ENCODE measurements around the gene TAGLN. TPM values are rescaled to one million over a fixed set of nuclear protein-coding genes. Genes with fewer than 3 reads are reported as not detected.
"Not testable (repeated sequence)": the region's sequence is repeated elsewhere in the genome, so short reads cannot be mapped to it uniquely, and the experiment has no call there.

The TAGLN gene
- total RNA-seq, 1 donor from 2014 or later = 7.3 TPM

DNA sequence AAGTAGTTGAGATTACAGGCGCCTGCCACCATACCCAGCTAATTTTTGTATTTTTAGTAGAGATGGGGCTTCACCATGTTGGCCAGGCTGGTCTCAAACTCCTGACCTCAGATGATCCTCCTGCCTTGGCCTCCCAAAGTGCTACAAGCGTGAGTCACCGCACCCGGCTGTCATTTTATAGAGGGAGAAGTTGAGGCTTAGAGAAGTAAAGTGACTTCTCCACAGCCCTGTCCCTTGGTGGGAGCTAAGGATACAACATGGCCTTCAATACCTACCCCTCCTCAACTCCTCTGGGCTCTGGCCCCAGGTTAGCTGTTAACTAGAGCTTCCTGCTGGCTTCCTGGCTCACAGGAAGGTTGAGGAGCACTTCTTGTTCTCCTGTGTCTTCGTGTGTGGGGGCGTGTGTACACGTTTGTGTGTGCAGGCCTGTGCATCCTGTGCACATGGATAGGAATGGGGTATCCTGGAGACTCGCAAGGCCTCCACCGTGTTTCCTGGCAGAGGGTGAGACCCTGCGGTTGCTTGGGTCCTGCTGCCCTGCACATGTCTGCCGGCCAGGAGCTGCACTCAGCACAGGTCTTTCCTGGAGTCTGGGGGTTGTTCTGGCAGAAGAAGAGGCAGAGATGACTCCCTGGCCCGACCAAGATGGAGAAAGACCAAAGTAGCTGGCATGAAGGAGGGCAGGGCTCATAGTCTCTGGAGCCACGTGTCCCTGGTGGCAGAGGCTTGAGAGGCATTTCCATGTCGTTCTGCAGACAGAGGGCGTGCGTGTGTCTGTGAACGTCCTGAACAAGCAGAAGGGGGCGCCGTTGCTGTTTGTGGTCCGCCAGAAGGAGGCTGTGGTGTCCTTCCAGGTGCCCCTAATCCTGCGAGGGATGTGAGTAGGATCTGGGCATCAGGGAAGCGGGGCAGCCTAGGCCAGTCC, 18.2 kb upstream of the TAGLN start:
- peak; percentile 92 for DNase-seq (ENCODE audit: low read depth in 2 of 2)

GRCh38 chr11:117181586-117182550, 17.3 kb upstream of the TAGLN start:
- DNase-seq (ENCODE audit: low read depth in 2 of 2) = no peak

DNA sequence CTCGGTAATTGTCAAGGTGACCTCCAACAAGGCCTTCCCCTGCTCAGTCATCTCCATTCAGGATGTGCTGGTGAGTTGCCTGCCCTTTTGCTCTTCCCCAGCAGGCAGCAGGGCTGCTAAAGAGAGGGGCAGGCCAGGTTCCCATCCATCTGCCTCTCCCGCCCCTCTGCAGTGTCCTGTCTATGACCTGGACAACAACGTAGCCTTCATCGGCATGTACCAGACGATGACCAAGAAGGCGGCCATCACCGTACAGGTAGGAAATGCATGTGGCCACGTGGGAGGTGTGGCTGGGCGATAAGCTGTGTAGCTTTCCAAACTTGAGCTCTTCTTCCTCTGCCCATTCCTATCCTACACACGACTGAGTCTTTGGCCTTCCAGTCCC, 16.6 kb upstream of the TAGLN start:
- DNase-seq (ENCODE audit: low read depth in 2 of 2) = no peak

GRCh38 chr11:117183178-117183577, 16.0 kb upstream of the TAGLN start:
- not testable (repeated sequence) for DNase-seq (ENCODE audit: low read depth in 2 of 2)

DNA sequence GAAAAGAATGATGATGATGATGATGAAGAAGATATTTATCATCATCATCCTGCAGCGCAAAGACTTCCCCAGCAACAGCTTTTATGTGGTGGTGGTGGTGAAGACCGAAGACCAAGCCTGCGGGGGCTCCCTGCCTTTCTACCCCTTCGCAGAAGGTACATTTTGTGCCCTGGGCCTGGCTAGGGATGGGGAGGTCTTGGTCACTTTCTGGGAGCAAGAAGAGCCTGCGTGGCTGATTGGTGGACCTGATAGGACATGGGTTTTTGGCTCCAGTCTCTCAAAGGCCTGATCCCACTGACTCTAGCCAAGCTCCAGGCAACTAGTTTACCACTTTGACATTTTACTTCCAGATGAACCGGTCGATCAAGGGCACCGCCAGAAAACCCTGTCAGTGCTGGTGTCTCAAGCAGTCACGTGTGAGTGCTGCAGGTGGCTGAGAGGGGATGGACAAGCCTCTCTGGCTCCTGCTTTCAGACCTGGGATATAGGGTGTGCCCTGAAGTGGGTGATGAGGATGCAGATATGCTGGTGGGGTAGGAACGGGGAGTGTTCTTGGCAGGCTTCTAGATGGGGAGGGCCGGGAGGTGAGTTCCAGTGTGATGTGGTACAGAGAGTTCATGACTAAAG, 15.3 kb upstream of the TAGLN start:
- DNase-seq (ENCODE audit: low read depth in 2 of 2) = no peak

GRCh38 chr11:117185736-117186430, 13.3 kb upstream of the TAGLN start:
- no peak for DNase-seq (ENCODE audit: low read depth in 2 of 2)

- DNase-seq (ENCODE audit: low read depth in 2 of 2) = no peak
Measured at GRCh38 chr11:117186431-117186761, 12.8 kb upstream of the TAGLN start.

DNA sequence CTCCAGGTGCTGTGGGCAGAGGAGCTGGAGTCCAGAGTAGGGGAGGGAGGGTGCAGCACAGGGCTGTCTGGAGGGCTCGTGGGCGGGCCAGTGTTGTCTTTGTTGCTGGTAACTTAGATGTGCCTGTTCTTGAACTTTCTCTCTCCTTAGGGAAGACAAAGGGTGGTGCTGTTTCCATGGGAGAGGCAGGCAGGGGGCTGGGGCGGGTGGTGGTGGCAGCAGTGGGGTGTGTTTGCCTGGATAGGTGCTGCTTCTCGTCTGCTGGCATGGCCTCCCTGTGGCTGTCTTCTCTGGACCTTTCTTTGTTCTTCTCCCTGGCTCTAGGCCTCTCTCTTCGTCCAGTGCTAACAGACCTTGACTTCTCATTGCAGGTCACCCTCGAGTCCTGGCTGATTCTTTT, 12.2 kb upstream of the TAGLN start:
- DNase-seq (ENCODE audit: low read depth in 2 of 2) = no peak

- DNase-seq (ENCODE audit: low read depth in 2 of 2) = no peak
Measured at GRCh38 chr11:117187428-117187798, 11.8 kb upstream of the TAGLN start.

- DNase-seq (ENCODE audit: low read depth in 2 of 2) = no peak
Measured at GRCh38 chr11:117187799-117188481, 11.2 kb upstream of the TAGLN start.

- DNase-seq (ENCODE audit: low read depth in 2 of 2) = no peak
Measured at GRCh38 chr11:117188620-117189081, 10.5 kb upstream of the TAGLN start.

GRCh38 chr11:117189191-117189940, 9.8 kb upstream of the TAGLN start:
- no peak for DNase-seq (ENCODE audit: low read depth in 2 of 2)

DNA sequence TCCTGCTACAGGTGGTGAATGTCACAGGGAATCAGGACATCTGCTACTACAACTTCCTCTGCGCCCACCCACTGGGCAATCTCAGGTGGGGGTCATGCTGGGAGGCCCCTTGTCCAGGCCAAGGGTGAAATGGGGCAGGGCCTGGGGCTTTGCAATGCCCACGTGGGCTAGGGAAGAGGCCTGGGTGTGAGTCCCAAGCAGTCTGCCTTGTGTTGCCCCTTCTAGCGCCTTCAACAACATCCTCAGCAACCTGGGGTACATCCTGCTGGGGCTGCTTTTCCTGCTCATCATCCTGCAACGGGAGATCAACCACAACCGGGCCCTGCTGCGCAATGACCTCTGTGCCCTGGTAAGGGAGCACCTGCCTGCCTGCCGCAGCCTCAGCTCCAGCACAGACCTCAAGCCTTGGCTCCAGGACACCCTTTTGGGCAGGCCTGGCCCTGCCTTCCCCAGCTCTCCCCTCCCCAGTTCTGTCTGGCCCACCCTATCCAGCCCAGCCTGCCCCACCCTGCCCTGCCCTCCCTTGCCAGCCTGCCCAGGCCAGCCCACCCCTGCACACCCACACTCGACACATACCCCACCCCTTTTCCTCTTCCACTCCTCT, 9.1 kb upstream of the TAGLN start:
- DNase-seq (ENCODE audit: low read depth in 2 of 2) = no peak

GRCh38 chr11:117191680-117192400, 7.3 kb upstream of the TAGLN start:
- no peak for DNase-seq (ENCODE audit: low read depth in 2 of 2)

DNA sequence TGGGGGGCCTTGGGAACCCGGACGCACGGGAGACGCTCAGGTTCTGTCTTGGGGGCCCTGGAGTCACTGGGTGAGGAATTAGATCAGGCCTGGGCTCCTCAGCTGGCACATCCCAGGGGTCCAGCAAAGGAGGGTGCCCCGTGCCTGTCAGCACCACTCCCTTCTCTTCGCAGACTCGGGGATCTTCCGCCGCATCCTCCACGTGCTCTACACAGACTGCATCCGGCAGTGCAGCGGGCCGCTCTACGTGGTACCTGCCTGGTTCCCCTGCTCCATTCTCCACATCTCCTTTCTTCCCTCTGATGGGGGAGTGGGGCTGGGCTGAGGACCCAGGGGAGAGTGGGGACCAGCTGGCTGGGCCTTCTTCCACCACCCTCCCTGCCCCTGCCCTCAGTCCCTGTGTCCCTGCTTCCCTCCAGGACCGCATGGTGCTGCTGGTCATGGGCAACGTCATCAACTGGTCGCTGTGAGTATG, 6.7 kb upstream of the TAGLN start:
- no peak for DNase-seq (ENCODE audit: low read depth in 2 of 2)

- DNase-seq (ENCODE audit: low read depth in 2 of 2) = no peak
Measured at GRCh38 chr11:117193130-117194020, 5.8 kb upstream of the TAGLN start.

DNA sequence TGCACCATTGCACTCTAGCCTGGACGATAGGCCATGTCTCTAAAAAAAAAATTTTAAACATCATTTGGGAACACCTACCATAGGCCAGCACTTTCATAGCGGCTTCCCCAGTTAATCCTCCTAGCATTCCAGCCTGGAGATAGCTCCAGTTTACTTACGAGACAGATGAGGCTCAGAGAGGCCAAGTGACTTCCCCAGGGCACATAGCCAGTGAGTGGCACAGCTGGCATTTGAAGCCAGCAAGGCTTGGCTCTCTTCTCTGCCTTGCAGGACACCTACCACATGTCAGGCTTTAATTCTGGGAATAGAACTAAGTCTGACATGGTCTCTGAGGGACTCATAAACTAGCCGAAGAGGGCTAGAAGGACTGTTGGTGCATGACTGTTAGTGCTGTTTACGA, 4.9 kb upstream of the TAGLN start:
- no peak for DNase-seq (ENCODE audit: low read depth in 2 of 2)

DNA sequence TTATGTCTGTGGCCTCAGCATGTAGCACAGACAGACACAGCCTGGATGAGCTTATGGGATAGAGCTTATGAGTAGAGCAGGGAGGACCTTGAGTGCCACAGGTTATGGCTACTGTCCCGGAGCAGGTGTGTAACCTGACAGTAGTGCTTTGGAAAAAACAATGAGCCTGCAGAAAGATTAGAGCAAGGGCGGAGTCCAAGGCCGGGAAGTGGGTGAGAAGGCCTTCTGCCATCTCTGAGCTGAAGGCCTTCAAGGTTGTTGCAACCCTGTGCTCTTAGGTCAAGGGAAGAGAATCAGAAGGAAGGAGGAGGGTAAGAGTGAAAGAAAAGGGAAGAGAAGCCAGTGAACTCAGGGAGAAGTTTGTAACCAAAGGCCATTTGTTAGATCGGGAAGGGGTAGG, 3.9 kb upstream of the TAGLN start:
- no peak for DNase-seq (ENCODE audit: low read depth in 2 of 2)
